CD8-positive, alpha-beta memory T cell (primary cell): ENCODE data around the gene DLX2. TPM values are rescaled to one million over a fixed set of nuclear protein-coding genes. Genes with fewer than 3 reads are reported as not detected.
"Not testable (repeated sequence)": the region's sequence is repeated elsewhere in the genome, so short reads cannot be mapped to it uniquely, and the experiment has no call there.

ENCODE experiments used
- CTCF ChIA-PET: fragments of 350-600 bp; sonication (Branson Sonifier 250); formaldehyde crosslinking; loops from one replicate; lab custom pipeline; 2021; ENCODE audit warnings: antibody characterized with exemption; lab: Charles Lee
- POLR2A ChIA-PET: fragments of 350-600 bp; sonication (Branson Sonifier 250); formaldehyde crosslinking; loops from one replicate; lab custom pipeline; 2021; ENCODE audit warnings: antibody characterized with exemption; lab: Charles Lee
- DNase-seq, 5 donors: peaks; one replicate each; pipeline versions ENCODE4 v3.0.0 to v3.0.0-alpha.2; 2020 to 2022; ENCODE audit warnings: mixed read lengths in 1 of 5
- H3K27ac ChIP-seq: one replicate; pipeline ENCODE4 v1.7.0; 2013; ENCODE audit warnings: low read depth, mild to moderate bottlenecking, low read length, moderate library complexity
- H3K27me3 ChIP-seq: 2 replicates; pipeline ENCODE4 v1.7.0; 2013; ENCODE audit warnings: low read length, mild to moderate bottlenecking; ENCODE audit not compliant: insufficient read depth, poor library complexity, severe bottlenecking
- H3K36me3 ChIP-seq: 2 replicates; pipeline ENCODE4 v1.7.0; 2013; ENCODE audit warnings: mild to moderate bottlenecking, low read length, moderate library complexity; ENCODE audit not compliant: insufficient read depth
- H3K4me1 ChIP-seq: 2 replicates; pipeline ENCODE4 v1.7.0; 2013; ENCODE audit warnings: mild to moderate bottlenecking, low read length, moderate library complexity; ENCODE audit not compliant: insufficient read depth
- H3K4me3 ChIP-seq: 2 replicates; pipeline ENCODE4 v1.7.0; 2013; ENCODE audit warnings: mild to moderate bottlenecking, low read length
- H3K9me3 ChIP-seq: 2 replicates; pipeline ENCODE4 v1.7.0; 2013; ENCODE audit warnings: mild to moderate bottlenecking, low read length
- H3K27ac Mint-ChIP-seq, 8 donors: one replicate each; pipeline ENCODE4 v1.8.0; 2020 to 2021; ENCODE audit warnings: mixed read lengths in 8 of 8, mild to moderate bottlenecking in 6 of 8, inconsistent platforms in 3 of 8, moderate library complexity in 3 of 8
- H3K27me3 Mint-ChIP-seq, 2 donors: one replicate each; pipeline ENCODE4 v1.8.0; 2020 to 2021; ENCODE audit warnings: mixed read lengths in 2 of 2, mild to moderate bottlenecking in 1 of 2, moderate library complexity in 1 of 2
- H3K36me3 Mint-ChIP-seq, 3 donors: one replicate each; pipeline ENCODE4 v1.8.0; 2020 to 2021; ENCODE audit warnings: mixed read lengths in 3 of 3, inconsistent platforms in 1 of 3, mild to moderate bottlenecking in 1 of 3
- H3K4me1 Mint-ChIP-seq, 3 donors: one replicate each; pipeline ENCODE4 v1.8.0; 2020 to 2021; ENCODE audit warnings: mixed read lengths in 3 of 3, inconsistent platforms in 1 of 3, mild to moderate bottlenecking in 1 of 3
- H3K4me3 Mint-ChIP-seq, 7 donors: one replicate each; pipeline ENCODE4 v1.8.0; 2020 to 2021; ENCODE audit warnings: mixed read lengths in 7 of 7, mild to moderate bottlenecking in 6 of 7, moderate library complexity in 4 of 7, inconsistent platforms in 2 of 7
- H3K9me3 Mint-ChIP-seq, 5 donors: one replicate each; pipeline ENCODE4 v1.8.0; 2020 to 2022; ENCODE audit warnings: mixed read lengths in 5 of 5, mild to moderate bottlenecking in 3 of 5, moderate library complexity in 2 of 5, inconsistent platforms in 1 of 5
- polyA plus RNA-seq: library from polyadenylated mRNA; unstranded; fragments of 300-500 nt; fragmentation: Illumina TruSeq; gene quantifications from one replicate; pipeline ENCODE4 v1.2.3, GENCODE V29; 2021
- total RNA-seq, 2 experiments: library from RNA; stranded (reverse); gene quantifications; one replicate each; pipeline ENCODE4 v1.2.3, GENCODE V29; 2021

DLX2 gene
- total and polyA plus RNA-seq, 3 experiments from 2014 or later, result 0.16 TPM; not detected in 2

DNA sequence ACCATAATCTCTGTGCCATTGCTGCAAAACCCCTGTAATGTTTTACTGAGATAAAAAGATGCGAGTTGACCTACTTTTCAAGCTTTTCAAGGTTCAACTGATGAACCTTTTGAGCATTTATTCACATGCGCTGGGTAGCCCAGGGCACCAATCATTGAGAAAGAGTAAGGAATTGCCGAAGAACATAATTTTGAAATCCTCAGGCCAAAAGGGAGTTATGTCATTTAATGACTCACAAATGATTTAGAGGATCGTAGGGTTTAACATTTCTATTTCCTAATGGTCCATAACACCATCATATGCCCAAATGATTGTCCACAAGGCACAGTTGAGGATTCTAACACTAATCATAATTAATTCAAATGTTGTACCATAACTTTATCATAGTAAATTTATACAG, 37.6 kb downstream of the DLX2 start:
- H3K4me3 Mint-ChIP-seq, result no peak overlapping the region
- H3K4me1 Mint-ChIP-seq, result no peaks in the 10 kb centered on the region
- H3K9me3 Mint-ChIP-seq, result no peaks in the 10 kb centered on the region
- POLR2A ChIA-PET, result no interaction called here
- no peak for DNase-seq
- H3K27ac ChIP-seq, result no peak overlapping the region
- peaks cover 19 to 28% (median 27%) of the 10 kb centered on the region in 3 donors for H3K36me3 Mint-ChIP-seq
- H3K27me3 Mint-ChIP-seq, result peaks cover 1 to 4% of the 10 kb centered on the region in 2 donors
- no peak overlapping the region for H3K27ac Mint-ChIP-seq
- H3K27me3 ChIP-seq, result no peaks in the 10 kb centered on the region
- no peaks in the 10 kb centered on the region for H3K36me3 ChIP-seq
- CTCF ChIA-PET, result no interaction called here
- H3K4me1 ChIP-seq, result no peaks in the 10 kb centered on the region
- no peak overlapping the region for H3K4me3 ChIP-seq
- no peaks in the 10 kb centered on the region for H3K9me3 ChIP-seq

- no peaks in the 10 kb centered on the region for H3K9me3 ChIP-seq
- no peaks in the 10 kb centered on the region for H3K27me3 ChIP-seq
- ChIA-PET CTCF (no interaction called here), POLR2A (interaction anchor here (0.6 kb wide), 1 partner anchor 71 kb away, joined by 5 read pairs; no protein-coding TSS in a partner anchor)
- H3K36me3 ChIP-seq, result no peaks in the 10 kb centered on the region
- H3K27me3 Mint-ChIP-seq, result no peaks in the 10 kb centered on the region
- no peaks in the 10 kb centered on the region for H3K4me1 Mint-ChIP-seq
- H3K27ac ChIP-seq, result no peak overlapping the region
- no peak overlapping the region for H3K4me3 ChIP-seq
- DNase-seq, result no peak
- no peaks in the 10 kb centered on the region for H3K9me3 Mint-ChIP-seq
- H3K27ac Mint-ChIP-seq, result no peak overlapping the region
- peaks cover 17 to 26% (median 23%) of the 10 kb centered on the region in 3 donors for H3K36me3 Mint-ChIP-seq
- H3K4me3 Mint-ChIP-seq, result no peak overlapping the region
- H3K4me1 ChIP-seq, result no peaks in the 10 kb centered on the region
Observed at GRCh38 chr2:172063446-172063845, 39.3 kb downstream of the DLX2 start.

- peaks cover 15 to 25% (median 23%) of the 10 kb centered on the region in 3 donors for H3K36me3 Mint-ChIP-seq
- no peaks in the 10 kb centered on the region for H3K27me3 ChIP-seq
- no peaks in the 10 kb centered on the region for H3K27me3 Mint-ChIP-seq
- H3K27ac ChIP-seq, result no peak overlapping the region
- no peak overlapping the region for H3K4me3 ChIP-seq
- H3K4me3 Mint-ChIP-seq, result no peak overlapping the region
- H3K36me3 ChIP-seq, result no peaks in the 10 kb centered on the region
- no peaks in the 10 kb centered on the region for H3K9me3 Mint-ChIP-seq
- ChIA-PET POLR2A (interaction anchor here (0.6 kb wide), 1 partner anchor 70 kb away, joined by 5 read pairs; no protein-coding TSS in a partner anchor), CTCF (no interaction called here)
- H3K27ac Mint-ChIP-seq, result no peak overlapping the region
- H3K4me1 ChIP-seq, result no peaks in the 10 kb centered on the region
- DNase-seq, result no peak
- no peaks in the 10 kb centered on the region for H3K9me3 ChIP-seq
- no peaks in the 10 kb centered on the region for H3K4me1 Mint-ChIP-seq
Observed at GRCh38 chr2:172062402-172063004, 40.2 kb downstream of the DLX2 start.

DNA sequence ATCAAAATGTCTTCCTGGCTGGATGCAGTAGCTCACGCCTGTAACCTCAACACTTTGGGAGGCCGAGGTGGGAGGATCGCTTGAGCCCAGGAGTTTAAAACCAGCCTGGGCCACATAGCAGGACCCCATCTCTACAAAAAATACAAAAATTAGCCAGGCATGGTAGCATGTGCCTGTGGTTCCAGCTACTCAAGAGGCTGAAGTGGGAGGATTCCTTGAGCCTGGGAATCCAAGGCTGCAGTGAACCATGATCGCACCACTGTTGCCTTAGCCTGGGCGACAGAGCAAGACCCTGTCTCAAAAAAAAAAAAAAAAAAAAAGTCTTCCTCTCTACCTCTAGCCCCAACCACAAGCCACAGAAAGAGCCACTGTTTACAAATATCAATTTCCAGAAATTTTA, 42.6 kb downstream of the DLX2 start:
- DNase-seq, H3K27ac Mint-ChIP-seq, H3K27me3 ChIP-seq, H3K9me3 Mint-ChIP-seq, H3K36me3 ChIP-seq, H3K4me3 Mint-ChIP-seq, H3K4me1 Mint-ChIP-seq, H3K4me3 ChIP-seq, H3K27me3 Mint-ChIP-seq, H3K27ac ChIP-seq, H3K9me3 ChIP-seq, H3K4me1 ChIP-seq: not testable (repeated sequence)
- peaks cover 10 to 23% (median 18%) of the 10 kb centered on the region in 3 donors for H3K36me3 Mint-ChIP-seq
- POLR2A ChIA-PET, result interaction anchor here (0.6 kb wide), 1 partner anchor 11 kb away, joined by 3 read pairs; no protein-coding TSS in a partner anchor
- CTCF ChIA-PET, result interaction anchor here (0.7 kb wide), 1 partner anchor 11 kb away, joined by 3 read pairs; no protein-coding TSS in a partner anchor

GRCh38 chr2:172058660-172059059, 44.0 kb downstream of the DLX2 start:
- peak overlapping the region in 1 of 8 donors; percentile 17 for H3K27ac Mint-ChIP-seq
- Histone ChIP-seq H3K27ac (no peak overlapping the region), H3K27me3 (no peaks in the 10 kb centered on the region), H3K4me1 (no peaks in the 10 kb centered on the region), H3K4me3 (no peak overlapping the region), H3K36me3 (no peaks in the 10 kb centered on the region), H3K9me3 (no peaks in the 10 kb centered on the region)
- H3K27me3 Mint-ChIP-seq, result no peaks in the 10 kb centered on the region
- no peak for DNase-seq
- H3K4me1 Mint-ChIP-seq, result no peaks in the 10 kb centered on the region
- H3K4me3 Mint-ChIP-seq, result no peak overlapping the region
- H3K36me3 Mint-ChIP-seq, result peaks cover 7 to 17% (median 13%) of the 10 kb centered on the region in 3 donors
- ChIA-PET CTCF (no interaction called here), POLR2A (no interaction called here)
- H3K9me3 Mint-ChIP-seq, result no peaks in the 10 kb centered on the region

DNA sequence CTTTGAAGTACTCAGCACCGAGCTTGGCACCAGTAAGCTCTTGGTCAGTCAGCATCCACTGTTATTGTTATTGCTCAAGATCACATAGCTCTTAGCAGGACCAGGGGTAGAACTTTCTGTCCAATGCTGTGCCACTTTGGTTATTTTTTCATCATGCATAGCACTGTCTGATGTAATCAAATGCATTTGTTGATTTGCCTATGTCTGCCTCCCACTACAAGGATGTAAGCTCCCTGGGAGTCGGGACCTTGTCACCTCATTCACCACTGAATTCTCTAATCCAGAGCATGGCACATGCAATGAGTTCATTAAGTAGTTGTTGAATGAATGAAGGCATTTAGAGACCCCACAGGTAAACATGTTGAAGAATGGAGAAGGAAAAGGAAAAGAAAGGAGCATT, 46.4 kb downstream of the DLX2 start:
- CTCF ChIA-PET, result no interaction called here
- H3K27me3 ChIP-seq, result no peaks in the 10 kb centered on the region
- Mint-ChIP-seq H3K27me3 (no peaks in the 10 kb centered on the region), H3K36me3 (no peaks in the 10 kb centered on the region), H3K27ac (no peak overlapping the region), H3K4me1 (no peaks in the 10 kb centered on the region), H3K4me3 (no peak overlapping the region), H3K9me3 (no peaks in the 10 kb centered on the region)
- DNase-seq, result no peak
- H3K36me3 ChIP-seq, result no peaks in the 10 kb centered on the region
- no peaks in the 10 kb centered on the region for H3K4me1 ChIP-seq
- no peak overlapping the region for H3K4me3 ChIP-seq
- no peak overlapping the region for H3K27ac ChIP-seq
- H3K9me3 ChIP-seq, result no peaks in the 10 kb centered on the region
- POLR2A ChIA-PET, result no interaction called here

GRCh38 chr2:172053486-172053885, 49.2 kb downstream of the DLX2 start:
- H3K4me1 Mint-ChIP-seq, result no peaks in the 10 kb centered on the region
- H3K36me3 Mint-ChIP-seq, result no peaks in the 10 kb centered on the region
- no peak overlapping the region for H3K4me3 Mint-ChIP-seq
- ChIA-PET POLR2A (no interaction called here), CTCF (no interaction called here)
- no peak overlapping the region for H3K27ac Mint-ChIP-seq
- DNase-seq, result no peak
- Histone ChIP-seq H3K27ac (no peak overlapping the region), H3K27me3 (no peaks in the 10 kb centered on the region), H3K36me3 (no peaks in the 10 kb centered on the region), H3K4me1 (no peaks in the 10 kb centered on the region), H3K9me3 (no peaks in the 10 kb centered on the region), H3K4me3 (no peak overlapping the region)
- no peaks in the 10 kb centered on the region for H3K9me3 Mint-ChIP-seq
- H3K27me3 Mint-ChIP-seq, result no peaks in the 10 kb centered on the region

DNA sequence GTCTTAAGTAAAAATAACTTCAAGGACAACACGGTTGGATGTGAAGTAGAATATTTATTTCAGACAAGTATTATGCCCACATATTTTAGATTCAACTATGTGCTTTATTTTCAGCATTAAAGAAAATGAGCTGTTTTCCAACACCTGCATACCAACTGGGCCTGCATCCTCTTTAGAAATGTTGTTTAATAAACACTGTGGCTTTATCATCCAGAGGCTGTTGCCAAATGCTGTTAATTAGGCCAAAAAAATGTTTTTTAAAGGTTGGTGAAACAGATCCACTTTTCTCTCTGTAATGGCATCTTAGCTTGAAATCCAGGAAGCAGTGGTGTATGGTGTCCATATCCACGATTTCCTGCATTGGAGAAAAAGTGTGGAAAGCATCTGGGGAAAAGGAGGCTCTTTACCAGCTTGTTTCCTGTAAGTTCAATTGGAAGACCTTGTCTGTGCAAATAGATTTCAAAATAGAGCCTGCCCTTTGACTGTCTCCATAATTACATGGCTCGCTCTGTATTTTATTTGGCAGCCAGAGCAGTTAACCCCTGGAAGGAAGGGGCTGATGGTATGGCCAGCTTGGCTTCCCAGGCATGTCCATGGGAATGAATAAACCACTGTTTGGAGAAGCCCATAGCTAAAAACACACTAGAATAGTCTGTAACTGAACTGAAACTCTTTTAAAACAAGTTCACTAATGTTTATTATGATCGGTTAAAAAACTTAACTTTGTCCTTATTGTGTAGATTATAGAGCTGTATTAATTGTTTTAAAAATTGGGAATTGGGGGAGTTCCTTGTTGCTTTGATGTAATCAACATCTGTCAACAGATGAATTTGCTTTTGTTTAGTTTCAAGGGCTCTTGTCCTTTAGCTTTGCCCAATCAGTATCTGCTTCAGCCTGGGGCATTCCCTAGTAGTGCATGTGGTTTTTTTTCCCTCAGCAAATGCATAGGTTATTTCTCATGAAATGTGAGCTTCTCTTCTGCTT, 50.4 kb downstream of the DLX2 start:
- H3K27ac ChIP-seq, result no peak overlapping the region
- Mint-ChIP-seq H3K9me3 (no peaks in the 10 kb centered on the region), H3K4me1 (no peaks in the 10 kb centered on the region), H3K4me3 (no peak overlapping the region), H3K36me3 (no peaks in the 10 kb centered on the region), H3K27me3 (no peaks in the 10 kb centered on the region), H3K27ac (no peak overlapping the region)
- H3K27me3 ChIP-seq, result no peaks in the 10 kb centered on the region
- no peaks in the 10 kb centered on the region for H3K9me3 ChIP-seq
- no peak overlapping the region for H3K4me3 ChIP-seq
- H3K4me1 ChIP-seq, result no peaks in the 10 kb centered on the region
- no peaks in the 10 kb centered on the region for H3K36me3 ChIP-seq
- DNase-seq, result no peak
- ChIA-PET POLR2A (interaction anchor here (0.6 kb wide), 1 partner anchor 44 kb away, joined by 6 read pairs; no protein-coding TSS in a partner anchor), CTCF (no interaction called here)
